ENCODE results near the gene STXBP5L. TPM values are rescaled to one million over a fixed set of nuclear protein-coding genes. Genes with fewer than 3 reads are reported as not detected.
A peak's percentile ranks its signal among the peaks of the same experiment; 100 is the strongest.
"Not testable (repeated sequence)": the region's sequence is repeated elsewhere in the genome, so short reads cannot be mapped to it uniquely, and the experiment has no call there.

The STXBP5L gene
- total and polyA plus RNA-seq, 2 donors = 0.02 to 0.33 TPM

DNA sequence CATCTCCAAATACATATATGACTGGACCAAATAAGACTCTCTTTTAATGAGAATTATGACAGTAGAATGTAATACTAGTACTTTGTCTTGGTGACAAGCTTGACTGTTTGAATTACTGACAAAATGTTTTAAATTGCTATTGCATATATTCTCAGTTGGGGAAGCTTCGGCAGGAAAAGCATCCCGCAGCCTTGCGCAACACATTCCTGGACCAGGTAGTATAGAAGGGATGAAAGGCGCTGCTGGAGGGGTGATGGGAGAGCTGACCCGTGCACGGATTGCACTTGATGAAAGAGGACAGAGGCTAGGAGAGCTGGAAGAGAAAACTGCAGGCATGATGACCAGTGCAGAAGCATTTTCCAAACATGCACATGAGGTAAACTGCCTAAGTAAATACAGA is 510.2 kb downstream of the STXBP5L start:
- Histone ChIP-seq H3K4me1 (ENCODE audit: control insufficient read depth in 2 of 2, insufficient read depth in 2 of 2, low read length in 2 of 2) (no peaks in the 10 kb centered on the region), H3K36me3 (ENCODE audit: control insufficient read depth in 2 of 2, insufficient read depth in 2 of 2, low read length in 1 of 2) (no peaks in the 10 kb centered on the region), H3K27ac (ENCODE audit: low read depth in 1 of 2, low read length in 1 of 2) (no peak overlapping the region), H3K27me3 (ENCODE audit: control insufficient read depth in 2 of 2, insufficient read depth in 1 of 2, low read length in 1 of 2) (no peaks in the 10 kb centered on the region), H3K4me3 (ENCODE audit: low read length in 2 of 2) (no peak overlapping the region), H3K9me3 (ENCODE audit: control insufficient read depth in 2 of 2, insufficient read depth in 1 of 2, low read length in 1 of 2) (no peaks in the 10 kb centered on the region)
- DNase-seq (ENCODE audit: low read depth in 6 of 9, low spot score in 9 of 9) = no peak
- WGBS = 98% methylated on average over 6 of the region's 6 CpGs

DNA sequence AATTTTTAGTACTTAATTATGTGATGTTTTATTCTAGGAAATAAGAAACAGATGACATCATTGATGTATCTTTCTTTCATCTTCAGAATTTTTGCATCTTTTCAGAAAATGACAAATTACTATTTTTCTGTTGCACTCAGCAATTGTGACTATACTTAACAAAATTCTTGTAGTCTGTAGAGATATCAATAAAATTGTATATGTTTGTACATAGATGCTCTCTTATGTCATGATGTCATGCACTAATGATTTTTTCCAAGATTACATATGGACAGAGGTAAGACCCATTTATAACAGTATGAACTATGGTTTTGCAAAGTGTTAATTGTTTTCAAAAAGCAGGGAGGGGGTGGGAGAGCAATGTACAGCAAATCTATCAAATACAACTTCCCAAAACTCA is 516.5 kb downstream of the STXBP5L start:
- H3K9me3 ChIP-seq (ENCODE audit: control insufficient read depth in 2 of 2, insufficient read depth in 1 of 2, low read length in 1 of 2) = no peaks in the 10 kb centered on the region
- no peak overlapping the region for H3K27ac ChIP-seq (ENCODE audit: low read depth in 1 of 2, low read length in 1 of 2)
- DNase-seq (ENCODE audit: low read depth in 6 of 9, low spot score in 9 of 9) = no peak
- no peak overlapping the region for H3K4me3 ChIP-seq (ENCODE audit: low read length in 2 of 2)
- H3K4me1 ChIP-seq (ENCODE audit: control insufficient read depth in 2 of 2, insufficient read depth in 2 of 2, low read length in 2 of 2) = no peaks in the 10 kb centered on the region
- peaks cover 3 to 5% of the 10 kb centered on the region in 2 donors for H3K36me3 ChIP-seq (ENCODE audit: control insufficient read depth in 2 of 2, insufficient read depth in 2 of 2, low read length in 1 of 2)
- no peaks in the 10 kb centered on the region for H3K27me3 ChIP-seq (ENCODE audit: control insufficient read depth in 2 of 2, insufficient read depth in 1 of 2, low read length in 1 of 2)

GRCh38 chr3:121430664-121431215 is 522.7 kb downstream of the STXBP5L start:
- Histone ChIP-seq H3K4me3 (ENCODE audit: low read length in 2 of 2) (no peak overlapping the region), H3K9me3 (ENCODE audit: control insufficient read depth in 2 of 2, insufficient read depth in 1 of 2, low read length in 1 of 2) (no peaks in the 10 kb centered on the region), H3K36me3 (ENCODE audit: control insufficient read depth in 2 of 2, insufficient read depth in 2 of 2, low read length in 1 of 2) (peaks cover 15 to 22% of the 10 kb centered on the region in 2 donors), H3K4me1 (ENCODE audit: control insufficient read depth in 2 of 2, insufficient read depth in 2 of 2, low read length in 2 of 2) (peaks cover 3 to 9% of the 10 kb centered on the region in 2 donors), H3K27ac (ENCODE audit: low read depth in 1 of 2, low read length in 1 of 2) (no peak overlapping the region), H3K27me3 (ENCODE audit: control insufficient read depth in 2 of 2, insufficient read depth in 1 of 2, low read length in 1 of 2) (no peaks in the 10 kb centered on the region)
- no peak for DNase-seq (ENCODE audit: low read depth in 6 of 9, low spot score in 9 of 9)

DNA sequence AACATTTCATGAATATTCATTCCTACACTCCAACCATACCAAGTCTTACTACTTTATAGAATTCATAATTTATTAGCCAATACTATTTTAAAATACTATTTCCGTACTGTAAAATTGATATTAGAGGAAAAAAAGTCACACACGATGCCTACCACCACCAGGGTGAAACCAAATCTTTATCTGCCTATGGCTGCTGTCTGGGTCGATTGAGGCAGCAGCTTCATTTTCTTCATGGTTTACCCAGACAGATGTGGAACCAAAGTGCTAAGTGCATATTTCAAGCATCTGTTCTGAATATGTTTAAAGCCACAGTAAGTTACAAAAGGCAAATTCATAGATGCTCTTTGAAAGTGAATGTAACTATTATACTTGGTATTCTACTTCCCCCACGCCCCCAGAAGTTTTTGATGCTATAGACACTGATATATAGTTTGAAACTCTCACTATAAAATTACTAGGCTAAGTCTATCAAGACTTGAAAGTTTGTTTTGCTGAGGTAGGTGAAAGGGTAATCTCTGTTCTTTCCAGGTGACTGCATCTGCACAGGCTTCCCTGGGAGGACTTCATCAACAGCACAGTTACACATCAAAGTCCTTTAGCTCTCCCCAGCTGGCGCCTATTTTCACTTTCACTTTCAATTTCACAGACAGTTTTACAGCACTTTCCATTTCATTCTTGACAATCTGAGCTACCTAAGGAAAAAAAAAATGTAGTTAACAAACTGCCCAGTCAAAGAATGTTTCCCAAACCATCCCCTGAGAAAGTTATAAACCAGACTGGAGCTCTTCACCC is 523.9 kb downstream of the STXBP5L start:
- Histone ChIP-seq H3K27ac (ENCODE audit: low read depth in 1 of 2, low read length in 1 of 2) (peak overlapping the region; percentile 75 to 85), H3K4me1 (ENCODE audit: control insufficient read depth in 2 of 2, insufficient read depth in 2 of 2, low read length in 2 of 2) (peaks cover 3 to 9% of the 10 kb centered on the region in 2 donors), H3K36me3 (ENCODE audit: control insufficient read depth in 2 of 2, insufficient read depth in 2 of 2, low read length in 1 of 2) (peaks cover 15 to 25% of the 10 kb centered on the region in 2 donors), H3K27me3 (ENCODE audit: control insufficient read depth in 2 of 2, insufficient read depth in 1 of 2, low read length in 1 of 2) (no peaks in the 10 kb centered on the region), H3K4me3 (ENCODE audit: low read length in 2 of 2) (no peak overlapping the region), H3K9me3 (ENCODE audit: control insufficient read depth in 2 of 2, insufficient read depth in 1 of 2, low read length in 1 of 2) (no peaks in the 10 kb centered on the region)
- DNase-seq (ENCODE audit: low read depth in 6 of 9, low spot score in 9 of 9) = peak; percentile 68 to 95 (median 88)
- WGBS = 72% methylated on average over 5 of the region's 5 CpGs

DNA sequence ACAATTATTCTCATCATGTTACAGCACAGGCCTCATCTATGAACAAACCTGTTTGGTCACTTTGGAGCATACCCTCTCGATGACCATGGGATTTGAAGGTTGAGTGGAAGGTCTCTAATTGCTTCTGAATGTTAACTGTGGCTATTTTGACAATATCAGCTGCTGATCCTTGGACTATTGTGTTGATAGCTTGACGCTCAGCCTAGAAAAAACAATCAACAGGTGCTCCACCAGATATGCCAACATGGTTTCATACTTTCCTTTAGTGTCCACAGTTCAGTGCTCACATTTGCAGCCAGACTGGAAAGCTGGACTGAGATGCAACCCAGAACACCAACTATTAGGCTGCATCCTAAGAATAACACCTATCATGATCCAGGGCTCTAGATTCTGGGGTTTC is 528.1 kb downstream of the STXBP5L start:
- Histone ChIP-seq H3K27ac (ENCODE audit: low read depth in 1 of 2, low read length in 1 of 2) (no peak overlapping the region), H3K4me1 (ENCODE audit: control insufficient read depth in 2 of 2, insufficient read depth in 2 of 2, low read length in 2 of 2) (peaks cover 3 to 9% of the 10 kb centered on the region in 2 donors), H3K9me3 (ENCODE audit: control insufficient read depth in 2 of 2, insufficient read depth in 1 of 2, low read length in 1 of 2) (no peaks in the 10 kb centered on the region), H3K27me3 (ENCODE audit: control insufficient read depth in 2 of 2, insufficient read depth in 1 of 2, low read length in 1 of 2) (no peaks in the 10 kb centered on the region), H3K4me3 (ENCODE audit: low read length in 2 of 2) (no peak overlapping the region), H3K36me3 (ENCODE audit: control insufficient read depth in 2 of 2, insufficient read depth in 2 of 2, low read length in 1 of 2) (peaks cover 0 to 12% of the 10 kb centered on the region in 2 donors)
- DNase-seq (ENCODE audit: low read depth in 6 of 9, low spot score in 9 of 9) = no peak
- 96% methylated on average over 2 of the region's 2 CpGs for WGBS

GRCh38 chr3:121436641-121437040 is 528.6 kb downstream of the STXBP5L start:
- no peaks in the 10 kb centered on the region for H3K9me3 ChIP-seq (ENCODE audit: control insufficient read depth in 2 of 2, insufficient read depth in 1 of 2, low read length in 1 of 2)

GRCh38 chr3:121443456-121443855 is 535.5 kb downstream of the STXBP5L start:
- no peaks in the 10 kb centered on the region for H3K4me1 ChIP-seq (ENCODE audit: control insufficient read depth in 2 of 2, insufficient read depth in 2 of 2, low read length in 2 of 2)
- no peak for DNase-seq (ENCODE audit: low read depth in 6 of 9, low spot score in 9 of 9)
- H3K4me3 ChIP-seq (ENCODE audit: low read length in 2 of 2) = no peak overlapping the region
- H3K27me3 ChIP-seq (ENCODE audit: control insufficient read depth in 2 of 2, insufficient read depth in 1 of 2, low read length in 1 of 2) = no peaks in the 10 kb centered on the region
- H3K9me3 ChIP-seq (ENCODE audit: control insufficient read depth in 2 of 2, insufficient read depth in 1 of 2, low read length in 1 of 2) = no peaks in the 10 kb centered on the region
- no peaks in the 10 kb centered on the region for H3K36me3 ChIP-seq (ENCODE audit: control insufficient read depth in 2 of 2, insufficient read depth in 2 of 2, low read length in 1 of 2)
- H3K27ac ChIP-seq (ENCODE audit: low read depth in 1 of 2, low read length in 1 of 2) = no peak overlapping the region
- WGBS = 100% methylated on average over 1 of the region's 1 CpG

More at GRCh38 chr3:121436641-121437040, 528.6 kb downstream of the STXBP5L start:
- no peak overlapping the region for H3K27ac ChIP-seq (ENCODE audit: low read depth in 1 of 2, low read length in 1 of 2)
- 98% methylated on average over 3 of the region's 3 CpGs for WGBS
- no peak for DNase-seq (ENCODE audit: low read depth in 6 of 9, low spot score in 9 of 9)
- H3K4me1 ChIP-seq (ENCODE audit: control insufficient read depth in 2 of 2, insufficient read depth in 2 of 2, low read length in 2 of 2) = peaks cover 3 to 8% of the 10 kb centered on the region in 2 donors
- no peaks in the 10 kb centered on the region for H3K27me3 ChIP-seq (ENCODE audit: control insufficient read depth in 2 of 2, insufficient read depth in 1 of 2, low read length in 1 of 2)
- no peak overlapping the region for H3K4me3 ChIP-seq (ENCODE audit: low read length in 2 of 2)
- peaks cover 0 to 12% of the 10 kb centered on the region in 2 donors for H3K36me3 ChIP-seq (ENCODE audit: control insufficient read depth in 2 of 2, insufficient read depth in 2 of 2, low read length in 1 of 2)

- H3K4me3 ChIP-seq (ENCODE audit: low read length in 2 of 2); H3K36me3 ChIP-seq (ENCODE audit: control insufficient read depth in 2 of 2, insufficient read depth in 2 of 2, low read length in 1 of 2); H3K4me1 ChIP-seq (ENCODE audit: control insufficient read depth in 2 of 2, insufficient read depth in 2 of 2, low read length in 2 of 2); H3K27ac ChIP-seq (ENCODE audit: low read depth in 1 of 2, low read length in 1 of 2); H3K27me3 ChIP-seq (ENCODE audit: control insufficient read depth in 2 of 2, insufficient read depth in 1 of 2, low read length in 1 of 2); H3K9me3 ChIP-seq (ENCODE audit: control insufficient read depth in 2 of 2, insufficient read depth in 1 of 2, low read length in 1 of 2); DNase-seq (ENCODE audit: low read depth in 6 of 9, low spot score in 9 of 9): not testable (repeated sequence)
- 99% methylated on average over 12 of the region's 12 CpGs for WGBS
Observed at GRCh38 chr3:121451752-121452151, 543.7 kb downstream of the STXBP5L start.

GRCh38 chr3:121462565-121462964 is 554.6 kb downstream of the STXBP5L start:
- Histone ChIP-seq H3K36me3 (ENCODE audit: control insufficient read depth in 2 of 2, insufficient read depth in 2 of 2, low read length in 1 of 2) (peaks cover 13 to 38% of the 10 kb centered on the region in 2 donors), H3K9me3 (ENCODE audit: control insufficient read depth in 2 of 2, insufficient read depth in 1 of 2, low read length in 1 of 2) (no peaks in the 10 kb centered on the region), H3K4me3 (ENCODE audit: low read length in 2 of 2) (no peak overlapping the region), H3K4me1 (ENCODE audit: control insufficient read depth in 2 of 2, insufficient read depth in 2 of 2, low read length in 2 of 2) (no peaks in the 10 kb centered on the region), H3K27me3 (ENCODE audit: control insufficient read depth in 2 of 2, insufficient read depth in 1 of 2, low read length in 1 of 2) (no peaks in the 10 kb centered on the region), H3K27ac (ENCODE audit: low read depth in 1 of 2, low read length in 1 of 2) (no peak overlapping the region)
- WGBS = 98% methylated on average over 3 of the region's 3 CpGs
- no peak for DNase-seq (ENCODE audit: low read depth in 6 of 9, low spot score in 9 of 9)
